Upper lobe of left lung (tissue), 4 donors: ENCODE data around the gene ESRRG.

Experiments used
- EP300 ChIP-seq, 4 donors: sonication (generic); formaldehyde crosslinking; IDR thresholded peaks; one replicate each; pipeline ENCODE4 v1.5.1; 2017; ENCODE audit warnings: antibody characterized with exemption in 4 of 4, control low read depth in 2 of 4
- POLR2A ChIP-seq, 4 donors: fragments of 450-650 bp; IDR thresholded peaks; one replicate each; pipeline ENCODE4 v1.5.1; 2016 to 2017; ENCODE audit warnings: antibody characterized with exemption in 4 of 4, mild to moderate bottlenecking in 2 of 4
- TF ChIP-seq, protein P1 (sequence below), 6 experiments: fragments of 450-650 bp in 4 of 6; fragments of 200-600 bp in 2 of 6; sonication (generic) in 2 of 6; IDR thresholded peaks; one replicate each; pipeline ENCODE4 v1.5.1; 2016 to 2019; ENCODE audit warnings: antibody characterized with exemption in 6 of 6

DNA sequence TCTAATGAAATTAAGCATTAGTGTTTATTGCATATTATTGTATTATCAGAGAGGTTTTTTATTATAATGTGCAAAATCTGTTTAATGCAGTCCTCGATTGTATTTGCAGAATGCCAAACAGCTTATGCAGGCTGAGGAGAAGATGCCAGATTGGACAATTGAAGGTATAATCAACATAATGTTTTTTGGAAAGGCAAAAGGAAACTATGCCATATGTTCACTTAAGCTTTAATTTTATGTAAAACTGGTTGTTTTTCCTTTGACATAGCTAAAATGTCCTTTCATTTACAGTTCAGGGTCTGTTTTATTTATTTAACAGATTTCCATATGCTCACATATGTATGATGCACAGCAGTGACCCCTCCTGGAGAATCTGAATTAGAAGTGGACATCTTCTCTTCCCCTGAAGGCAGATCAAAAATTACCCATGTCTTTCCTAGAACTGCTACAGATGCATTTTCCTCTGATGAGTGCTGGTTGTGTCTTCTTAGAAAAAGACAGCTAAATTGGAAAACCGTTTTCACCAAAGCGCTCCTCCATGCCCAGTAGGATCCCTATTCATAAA, 156.5 kb downstream of the ESRRG start:
- TF ChIP-seq EP300 (IDR thresholded peaks at IDR 0.05), result no peak
- no peak for TF ChIP-seq POLR2A (IDR thresholded peaks at IDR 0.05)
- TF ChIP-seq, protein P1, sequence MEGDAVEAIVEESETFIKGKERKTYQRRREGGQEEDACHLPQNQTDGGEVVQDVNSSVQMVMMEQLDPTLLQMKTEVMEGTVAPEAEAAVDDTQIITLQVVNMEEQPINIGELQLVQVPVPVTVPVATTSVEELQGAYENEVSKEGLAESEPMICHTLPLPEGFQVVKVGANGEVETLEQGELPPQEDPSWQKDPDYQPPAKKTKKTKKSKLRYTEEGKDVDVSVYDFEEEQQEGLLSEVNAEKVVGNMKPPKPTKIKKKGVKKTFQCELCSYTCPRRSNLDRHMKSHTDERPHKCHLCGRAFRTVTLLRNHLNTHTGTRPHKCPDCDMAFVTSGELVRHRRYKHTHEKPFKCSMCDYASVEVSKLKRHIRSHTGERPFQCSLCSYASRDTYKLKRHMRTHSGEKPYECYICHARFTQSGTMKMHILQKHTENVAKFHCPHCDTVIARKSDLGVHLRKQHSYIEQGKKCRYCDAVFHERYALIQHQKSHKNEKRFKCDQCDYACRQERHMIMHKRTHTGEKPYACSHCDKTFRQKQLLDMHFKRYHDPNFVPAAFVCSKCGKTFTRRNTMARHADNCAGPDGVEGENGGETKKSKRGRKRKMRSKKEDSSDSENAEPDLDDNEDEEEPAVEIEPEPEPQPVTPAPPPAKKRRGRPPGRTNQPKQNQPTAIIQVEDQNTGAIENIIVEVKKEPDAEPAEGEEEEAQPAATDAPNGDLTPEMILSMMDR (IDR thresholded peaks at IDR 0.05), result peak in 1 of 6 experiments; percentile 17
